ENCODE data around the gene KDELR3. TPM values are rescaled to one million over a fixed set of nuclear protein-coding genes. Genes with fewer than 3 reads are reported as not detected.

The KDELR3 gene
- total and polyA plus RNA-seq, 2 donors (not counting 1 experiment from before 2014, with no cell fraction given) = 78.8 to 305 TPM

GRCh38 chr22:38433871-38434270, 34.0 kb upstream of the KDELR3 start:
- H3K27me3 ChIP-seq (ENCODE audit: control insufficient read depth, insufficient read depth, low read length) = no peaks in the 10 kb centered on the region
- no peaks in the 10 kb centered on the region for H3K4me1 ChIP-seq (ENCODE audit: control insufficient read depth, extremely low read depth, insufficient read depth, low read length)
- no peak overlapping the region for H2AFZ ChIP-seq (ENCODE audit: low read length)
- H3K36me3 ChIP-seq (ENCODE audit: control insufficient read depth, insufficient read depth, low read length) = no peaks in the 10 kb centered on the region
- no peaks in the 10 kb centered on the region for H3K9me3 ChIP-seq (ENCODE audit: control insufficient read depth, insufficient read depth, low read depth, low read length)
- no peak overlapping the region for H3K9ac ChIP-seq (ENCODE audit: insufficient read depth, low read length)
- H3K27ac ChIP-seq (ENCODE audit: insufficient read depth, low read length) = no peak overlapping the region
- H4K20me1 ChIP-seq (ENCODE audit: control insufficient read depth, extremely low read depth, insufficient read depth, low read length) = no peaks in the 10 kb centered on the region
- no peak overlapping the region for H3K4me2 ChIP-seq (ENCODE audit: extremely low read depth, insufficient read depth, low read length)
- no peak overlapping the region for H3K4me3 ChIP-seq (replicated peaks in 1 of 4; ENCODE audit: control extremely low read depth in 1 of 4, insufficient read depth in 1 of 4, low read depth in 3 of 4, low read length in 4 of 4)
- no peaks in the 10 kb centered on the region for H3K79me2 ChIP-seq (ENCODE audit: control insufficient read depth, insufficient read depth, low read length)
- TF ChIP-seq CTCF (conservative IDR thresholded peaks at IDR 0.05 in 1 of 2, IDR thresholded peaks at IDR 0.05 in 1 of 2; ENCODE audit: low read depth in 1 of 2, low read length in 2 of 2) (no peak), EZH2 (IDR thresholded peaks at IDR 0.05; ENCODE audit: low read length, missing control alignments) (no peak)
- no peak for DNase-seq (ENCODE audit: low read depth in 2 of 2)

GRCh38 chr22:38435010-38435409, 32.9 kb upstream of the KDELR3 start:
- H3K4me3 ChIP-seq (replicated peaks in 1 of 4; ENCODE audit: control extremely low read depth in 1 of 4, insufficient read depth in 1 of 4, low read depth in 3 of 4, low read length in 4 of 4) = no peak overlapping the region
- H2AFZ ChIP-seq (ENCODE audit: low read length) = no peak overlapping the region
- H3K79me2 ChIP-seq (ENCODE audit: control insufficient read depth, insufficient read depth, low read length) = no peaks in the 10 kb centered on the region
- H3K27ac ChIP-seq (ENCODE audit: insufficient read depth, low read length) = no peak overlapping the region
- H3K36me3 ChIP-seq (ENCODE audit: control insufficient read depth, insufficient read depth, low read length) = no peaks in the 10 kb centered on the region
- no peaks in the 10 kb centered on the region for H3K9me3 ChIP-seq (ENCODE audit: control insufficient read depth, insufficient read depth, low read depth, low read length)
- no peak overlapping the region for H3K9ac ChIP-seq (ENCODE audit: insufficient read depth, low read length)
- H4K20me1 ChIP-seq (ENCODE audit: control insufficient read depth, extremely low read depth, insufficient read depth, low read length) = no peaks in the 10 kb centered on the region
- no peaks in the 10 kb centered on the region for H3K27me3 ChIP-seq (ENCODE audit: control insufficient read depth, insufficient read depth, low read length)
- TF ChIP-seq EZH2 (IDR thresholded peaks at IDR 0.05; ENCODE audit: low read length, missing control alignments) (no peak), CTCF (conservative IDR thresholded peaks at IDR 0.05 in 1 of 2, IDR thresholded peaks at IDR 0.05 in 1 of 2; ENCODE audit: low read depth in 1 of 2, low read length in 2 of 2) (no peak)
- no peak overlapping the region for H3K4me2 ChIP-seq (ENCODE audit: extremely low read depth, insufficient read depth, low read length)
- no peak for DNase-seq (ENCODE audit: low read depth in 2 of 2)
- H3K4me1 ChIP-seq (ENCODE audit: control insufficient read depth, extremely low read depth, insufficient read depth, low read length) = no peaks in the 10 kb centered on the region

- Histone ChIP-seq H3K4me1 (ENCODE audit: control insufficient read depth, extremely low read depth, insufficient read depth, low read length) (no peaks in the 10 kb centered on the region), H3K27me3 (ENCODE audit: control insufficient read depth, insufficient read depth, low read length) (peaks cover 2% of the 10 kb centered on the region), H3K79me2 (ENCODE audit: control insufficient read depth, insufficient read depth, low read length) (no peaks in the 10 kb centered on the region), H3K4me3 (replicated peaks in 1 of 4; ENCODE audit: control extremely low read depth in 1 of 4, insufficient read depth in 1 of 4, low read depth in 3 of 4, low read length in 4 of 4) (no peak overlapping the region), H3K9ac (ENCODE audit: insufficient read depth, low read length) (no peak overlapping the region), H3K4me2 (ENCODE audit: extremely low read depth, insufficient read depth, low read length) (no peak overlapping the region), H3K36me3 (ENCODE audit: control insufficient read depth, insufficient read depth, low read length) (no peaks in the 10 kb centered on the region), H4K20me1 (ENCODE audit: control insufficient read depth, extremely low read depth, insufficient read depth, low read length) (no peaks in the 10 kb centered on the region), H3K9me3 (ENCODE audit: control insufficient read depth, insufficient read depth, low read depth, low read length) (no peaks in the 10 kb centered on the region), H3K27ac (ENCODE audit: insufficient read depth, low read length) (no peak overlapping the region), H2AFZ (ENCODE audit: low read length) (no peak overlapping the region)
- TF ChIP-seq CTCF (conservative IDR thresholded peaks at IDR 0.05 in 1 of 2, IDR thresholded peaks at IDR 0.05 in 1 of 2; ENCODE audit: low read depth in 1 of 2, low read length in 2 of 2) (no peak), EZH2 (IDR thresholded peaks at IDR 0.05; ENCODE audit: low read length, missing control alignments) (no peak)
- no peak for DNase-seq (ENCODE audit: low read depth in 2 of 2)
Observed at GRCh38 chr22:38435965-38436364, 31.9 kb upstream of the KDELR3 start.

Data from fibroblast of lung (primary cell).